ENCODE data around the gene SMIM14.

- TF ChIP-seq, protein P1, sequence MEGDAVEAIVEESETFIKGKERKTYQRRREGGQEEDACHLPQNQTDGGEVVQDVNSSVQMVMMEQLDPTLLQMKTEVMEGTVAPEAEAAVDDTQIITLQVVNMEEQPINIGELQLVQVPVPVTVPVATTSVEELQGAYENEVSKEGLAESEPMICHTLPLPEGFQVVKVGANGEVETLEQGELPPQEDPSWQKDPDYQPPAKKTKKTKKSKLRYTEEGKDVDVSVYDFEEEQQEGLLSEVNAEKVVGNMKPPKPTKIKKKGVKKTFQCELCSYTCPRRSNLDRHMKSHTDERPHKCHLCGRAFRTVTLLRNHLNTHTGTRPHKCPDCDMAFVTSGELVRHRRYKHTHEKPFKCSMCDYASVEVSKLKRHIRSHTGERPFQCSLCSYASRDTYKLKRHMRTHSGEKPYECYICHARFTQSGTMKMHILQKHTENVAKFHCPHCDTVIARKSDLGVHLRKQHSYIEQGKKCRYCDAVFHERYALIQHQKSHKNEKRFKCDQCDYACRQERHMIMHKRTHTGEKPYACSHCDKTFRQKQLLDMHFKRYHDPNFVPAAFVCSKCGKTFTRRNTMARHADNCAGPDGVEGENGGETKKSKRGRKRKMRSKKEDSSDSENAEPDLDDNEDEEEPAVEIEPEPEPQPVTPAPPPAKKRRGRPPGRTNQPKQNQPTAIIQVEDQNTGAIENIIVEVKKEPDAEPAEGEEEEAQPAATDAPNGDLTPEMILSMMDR (IDR thresholded peaks at IDR 0.05 in 4 of 5, conservative IDR thresholded peaks at IDR 0.05 in 1 of 5): no peak
- no peak for TF ChIP-seq POLR2A (IDR thresholded peaks at IDR 0.05)
Measured at GRCh38 chr4:39568805-39569204, 69.9 kb downstream of the SMIM14 start.

Data from gastrocnemius medialis (tissue), 4 donors.